ACHN (cell line): ENCODE data around the gene ACTN1.
"Not testable (repeated sequence)": the region's sequence is repeated elsewhere in the genome, so short reads cannot be mapped to it uniquely, and the experiment has no call there.

Experiments
- DNase-seq: peaks from one replicate; pipeline ENCODE4 v3.0.0-alpha.2; 2015
- in situ Hi-C: cut with HindIII; loops from 2 replicates; pipeline ENCODE4 v1.10.0; 2017; ENCODE audit warnings: low sequenced_read_pairs, low pct_ligation_motif_present, low pct_unique_long_range_greater_than_20kb

ACTN1 gene

DNA sequence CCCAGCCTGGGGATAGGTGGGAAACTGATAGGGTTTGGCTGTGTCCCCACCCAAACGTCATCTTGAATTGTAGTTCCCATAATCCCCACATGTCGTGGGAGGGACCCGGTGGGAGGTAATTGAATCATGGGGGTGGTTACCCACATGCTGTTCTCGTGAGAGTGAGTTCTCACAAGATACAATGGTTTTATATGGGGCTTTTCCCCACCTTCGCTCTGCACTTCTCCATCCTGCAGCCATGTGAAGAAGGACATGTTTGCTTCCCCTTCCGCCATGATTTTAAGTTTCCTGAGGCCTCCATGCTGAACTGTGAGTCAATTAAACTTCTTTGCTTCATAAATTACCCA is 5.9 kb downstream of the ACTN1 start:
- in situ Hi-C loops, DNase-seq: not testable (repeated sequence)

DNA sequence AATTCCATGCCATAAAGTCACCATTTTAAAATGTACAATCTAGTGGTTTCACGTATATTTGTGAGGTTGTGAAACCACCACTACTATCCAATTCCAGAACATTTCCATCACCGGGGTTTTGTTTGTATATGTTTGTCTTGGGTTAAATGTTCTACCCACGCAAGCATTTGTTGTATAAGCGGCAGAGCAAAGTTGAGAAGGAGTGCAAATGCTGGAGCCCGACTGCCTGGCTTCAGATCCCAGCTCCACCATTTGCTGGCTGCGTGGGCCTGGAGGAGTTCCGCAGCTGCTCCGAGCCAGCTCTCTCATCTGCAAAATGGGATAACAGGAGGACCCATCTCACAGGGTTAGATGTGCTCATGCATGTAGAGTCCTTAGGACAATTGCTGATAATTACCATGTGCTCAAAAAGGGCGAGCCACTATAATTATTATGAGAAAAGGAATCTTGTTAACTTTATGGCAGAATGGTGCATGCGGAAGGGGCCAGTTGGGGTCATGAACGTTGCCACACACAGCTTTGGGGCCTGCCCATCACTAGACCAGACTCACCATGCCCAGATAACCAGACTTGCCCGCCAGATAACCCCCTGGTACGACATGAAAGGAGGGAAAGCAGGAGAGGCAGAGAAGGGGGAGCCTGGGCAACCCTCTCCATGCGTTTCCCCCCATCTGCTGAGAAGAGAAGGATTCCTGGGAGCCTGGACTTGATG is 6.4 kb downstream of the ACTN1 start:
- in situ Hi-C loops = no loop called here
- no peak for DNase-seq

DNA sequence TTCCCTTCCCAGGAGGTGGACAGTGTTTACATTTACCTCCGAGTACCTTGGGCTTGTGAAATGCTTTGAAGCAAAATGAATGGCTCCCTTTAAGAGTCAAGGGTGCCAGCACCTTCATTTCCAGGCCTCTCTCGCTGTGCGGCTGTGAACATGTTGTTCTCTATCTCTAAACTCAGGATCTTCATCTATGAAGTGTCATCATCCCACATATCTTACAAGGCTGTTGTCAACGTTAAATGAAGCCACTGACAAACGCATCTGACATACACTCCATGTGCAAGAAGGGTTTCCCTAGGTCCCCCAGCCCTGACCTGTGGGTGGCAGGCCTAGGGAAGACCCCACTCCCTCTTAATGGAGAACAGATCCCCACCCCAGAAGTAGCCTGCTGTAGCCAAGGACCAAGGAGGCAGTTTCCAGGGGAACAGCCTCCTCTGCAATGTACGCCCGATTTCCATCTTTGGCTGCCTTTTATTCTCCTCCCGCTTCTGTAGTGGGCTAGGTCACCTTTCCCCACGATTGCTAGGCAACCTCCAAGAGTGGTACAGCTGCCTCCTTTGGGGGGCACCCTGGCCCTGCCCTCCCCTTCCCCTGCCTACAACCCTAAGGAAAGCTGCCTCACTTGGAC is 7.6 kb downstream of the ACTN1 start:
- DNase-seq = no peak

DNA sequence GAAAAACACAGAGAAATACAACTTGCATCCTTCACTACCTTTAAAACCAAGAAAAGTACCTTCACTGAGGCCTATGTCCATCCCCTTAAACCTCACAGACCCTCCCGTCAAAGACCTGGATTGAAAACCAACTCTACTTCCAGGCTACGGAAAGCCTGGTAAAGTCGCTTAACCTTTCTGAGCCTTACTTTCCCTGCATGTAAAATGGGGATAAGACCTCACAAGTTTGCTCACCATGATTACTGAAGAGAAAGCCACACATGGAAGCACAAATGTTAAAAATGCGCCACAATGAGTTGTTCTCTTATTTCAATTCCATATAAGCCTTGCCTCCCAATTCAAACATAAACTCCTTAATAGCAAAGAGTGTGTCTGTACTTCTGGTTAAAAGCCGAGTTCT is 8.4 kb downstream of the ACTN1 start:
- in situ Hi-C loops = no loop called here

More for the DNA sequence above, 7.6 kb downstream of the ACTN1 start:
- in situ Hi-C loops = no loop called here

DNA sequence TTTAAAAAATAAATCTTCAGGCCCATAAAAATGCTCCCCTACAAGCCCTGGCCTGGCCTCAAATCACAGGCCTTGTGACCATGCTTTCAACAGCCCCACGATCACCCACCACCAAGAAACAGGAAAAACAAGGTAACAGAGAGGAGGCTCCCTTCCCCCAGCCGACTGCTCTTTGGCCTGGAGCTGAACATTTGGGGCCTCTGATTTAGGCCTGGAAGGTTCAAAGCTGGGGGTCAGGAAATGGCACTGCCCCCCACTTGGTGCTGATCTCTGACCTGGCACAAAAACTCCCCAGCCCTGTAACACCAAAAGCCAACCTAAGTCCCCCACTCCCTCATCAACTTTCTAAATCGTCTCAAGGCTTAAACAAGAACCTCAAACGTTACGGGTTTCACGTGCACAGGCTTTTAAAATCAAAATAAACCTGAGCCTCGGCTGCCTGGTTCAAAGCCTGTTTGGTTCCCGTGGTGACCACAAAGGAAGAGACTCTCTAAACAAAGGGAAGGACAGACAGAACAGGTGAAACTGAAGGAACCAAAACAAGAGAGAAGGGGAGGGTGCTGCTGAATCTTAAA is 9.0 kb downstream of the ACTN1 start:
- no peak for DNase-seq
- in situ Hi-C loops = no loop called here

More for the DNA sequence above, 8.4 kb downstream of the ACTN1 start:
- no peak for DNase-seq

DNA sequence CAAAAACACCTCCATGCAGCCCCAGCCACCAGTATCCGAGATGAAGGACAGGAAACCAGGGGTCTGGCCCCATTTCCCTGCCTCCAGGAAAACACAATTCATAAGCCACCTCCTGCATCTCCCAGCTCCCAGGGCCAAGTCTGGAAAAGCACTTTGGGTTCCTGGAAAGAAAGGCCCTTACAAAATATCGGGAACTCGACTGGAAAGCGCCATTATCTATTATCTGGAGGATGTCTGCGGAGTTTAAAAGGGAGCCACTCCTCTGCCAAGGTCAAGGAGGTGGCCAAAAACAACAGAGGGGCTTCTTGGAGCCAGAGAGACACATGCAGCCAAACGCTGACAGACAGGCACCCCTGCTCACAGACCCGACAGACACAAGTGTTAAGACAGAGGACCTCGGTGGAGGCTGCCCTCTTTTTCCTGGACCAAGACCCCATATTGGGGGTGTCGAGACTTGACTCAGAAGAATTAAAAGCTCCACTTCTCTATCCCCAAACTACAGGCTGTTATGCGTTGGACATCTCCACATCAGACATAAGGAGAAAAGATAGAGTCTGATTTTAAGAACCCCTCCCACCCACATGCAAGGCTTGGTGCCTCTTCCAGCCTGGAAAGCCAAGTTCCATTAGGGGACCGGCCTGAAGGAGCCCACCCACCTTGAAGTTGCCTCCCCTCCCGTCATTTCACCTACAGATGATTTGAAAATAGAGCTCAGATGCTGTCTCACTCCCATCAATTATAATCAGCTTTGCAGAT is 9.6 kb downstream of the ACTN1 start:
- in situ Hi-C loops = no loop called here
- DNase-seq = no peak

DNA sequence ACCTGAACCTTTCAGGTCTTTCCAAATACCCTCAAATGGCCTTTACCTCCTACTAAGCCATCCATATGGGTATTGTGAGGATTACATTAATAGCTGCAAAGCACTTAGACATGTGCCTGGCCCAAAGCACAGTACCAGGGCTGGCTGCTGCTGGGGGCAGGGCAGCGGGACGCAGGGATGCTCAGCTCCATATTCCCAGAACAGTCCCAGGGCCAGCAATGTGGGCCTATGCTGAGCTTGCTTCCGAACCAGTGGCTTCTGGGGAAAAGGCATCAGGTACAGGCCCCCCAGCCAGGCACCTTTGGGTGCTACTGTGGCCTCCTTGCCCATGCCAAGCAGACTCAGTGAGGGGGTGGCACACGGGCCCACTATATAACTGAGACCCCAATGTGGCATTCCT is 10.4 kb downstream of the ACTN1 start:
- DNase-seq = no peak

DNA sequence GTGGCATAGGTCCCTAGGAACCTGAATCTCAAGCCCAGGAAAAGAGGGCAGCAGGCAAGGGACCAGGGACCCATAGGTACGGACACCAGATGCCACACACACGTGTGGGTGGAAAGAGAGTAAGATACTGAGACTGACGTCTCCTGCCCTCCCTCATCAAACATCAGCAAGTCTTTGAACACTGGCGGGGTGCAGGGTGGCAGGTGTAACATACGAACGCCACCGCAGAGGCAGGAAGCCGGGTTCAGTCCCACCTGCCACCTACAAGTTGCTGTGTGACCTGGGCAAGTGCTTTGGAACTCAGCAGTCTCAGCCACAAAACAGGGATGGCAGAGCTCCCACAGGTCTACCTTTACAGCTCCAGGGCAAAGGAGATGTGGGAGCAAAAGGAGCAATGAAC is 11.1 kb downstream of the ACTN1 start:
- in situ Hi-C loops = no loop called here
- no peak for DNase-seq

More for the DNA sequence above, 10.4 kb downstream of the ACTN1 start:
- in situ Hi-C loops = no loop called here

DNA sequence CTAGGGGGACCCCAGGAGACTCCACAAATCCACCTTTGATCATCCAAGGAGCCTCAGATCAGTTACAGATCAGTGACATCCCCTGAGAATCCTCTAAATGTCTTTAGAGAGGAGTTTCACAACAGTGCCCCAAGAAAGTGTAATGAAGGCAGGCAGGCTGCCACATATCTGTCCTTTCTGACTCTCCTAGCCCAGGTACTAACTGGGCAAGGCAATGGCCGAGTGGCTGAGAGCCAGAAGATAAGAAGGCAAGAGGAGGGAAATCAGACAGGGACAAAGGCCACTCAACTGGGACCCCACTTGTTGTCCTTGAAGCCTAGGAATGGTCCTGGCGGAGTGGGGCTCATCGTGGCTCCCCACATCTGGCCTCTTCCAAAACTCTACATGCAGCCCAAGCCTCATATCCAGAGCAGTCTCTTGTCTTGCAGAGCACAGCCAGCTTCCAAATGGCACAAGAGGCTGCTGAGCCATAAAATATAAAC is 11.6 kb downstream of the ACTN1 start:
- no peak for DNase-seq
- in situ Hi-C loops = no loop called here

DNA sequence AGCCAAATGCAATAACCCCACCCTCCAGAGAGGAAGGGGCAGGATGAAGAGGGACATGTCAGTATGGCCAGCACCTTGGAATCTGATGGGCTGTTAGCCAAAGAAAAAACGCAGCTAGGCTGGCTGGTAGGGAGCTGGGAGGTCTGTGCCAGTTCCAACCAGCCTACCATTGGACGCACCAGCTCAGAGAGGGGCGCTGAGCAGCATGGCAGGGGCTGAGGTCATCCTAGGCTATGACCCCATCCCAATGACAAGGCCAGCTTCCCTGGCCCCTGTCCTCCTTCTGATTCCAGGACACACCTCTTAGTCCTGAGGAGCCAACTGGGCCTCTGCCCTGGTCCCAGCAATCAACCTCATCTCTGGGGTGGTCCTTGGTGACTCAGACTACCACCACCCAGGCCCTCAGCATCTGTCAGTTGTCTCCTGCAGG is 12.2 kb downstream of the ACTN1 start:
- DNase-seq = no peak
- in situ Hi-C loops = no loop called here

DNA sequence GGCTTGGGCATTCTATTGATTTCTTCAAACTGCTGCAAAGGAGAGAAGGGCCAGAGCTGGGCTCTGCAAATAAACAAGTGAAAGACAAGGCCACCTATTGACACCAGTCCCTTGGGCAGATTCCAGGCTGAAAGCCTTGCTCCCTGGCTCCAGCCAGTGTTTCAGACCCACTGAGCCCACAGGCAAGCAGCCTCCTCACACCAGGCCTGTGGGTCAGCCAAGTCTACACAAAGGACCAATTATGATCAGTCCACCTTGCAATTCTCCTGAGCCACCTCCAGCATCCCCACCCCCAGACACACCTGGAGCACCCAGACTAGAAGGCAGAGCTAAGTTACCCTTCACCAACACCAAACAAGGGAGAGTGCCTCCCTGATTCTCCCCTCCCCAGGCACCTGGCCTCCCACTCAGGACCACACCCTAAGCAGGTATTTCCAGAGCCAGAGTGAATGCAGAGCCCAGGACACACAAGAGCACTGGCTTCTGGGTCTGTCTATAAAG is 13.8 kb downstream of the ACTN1 start:
- in situ Hi-C loops = no loop called here
- DNase-seq = no peak

DNA sequence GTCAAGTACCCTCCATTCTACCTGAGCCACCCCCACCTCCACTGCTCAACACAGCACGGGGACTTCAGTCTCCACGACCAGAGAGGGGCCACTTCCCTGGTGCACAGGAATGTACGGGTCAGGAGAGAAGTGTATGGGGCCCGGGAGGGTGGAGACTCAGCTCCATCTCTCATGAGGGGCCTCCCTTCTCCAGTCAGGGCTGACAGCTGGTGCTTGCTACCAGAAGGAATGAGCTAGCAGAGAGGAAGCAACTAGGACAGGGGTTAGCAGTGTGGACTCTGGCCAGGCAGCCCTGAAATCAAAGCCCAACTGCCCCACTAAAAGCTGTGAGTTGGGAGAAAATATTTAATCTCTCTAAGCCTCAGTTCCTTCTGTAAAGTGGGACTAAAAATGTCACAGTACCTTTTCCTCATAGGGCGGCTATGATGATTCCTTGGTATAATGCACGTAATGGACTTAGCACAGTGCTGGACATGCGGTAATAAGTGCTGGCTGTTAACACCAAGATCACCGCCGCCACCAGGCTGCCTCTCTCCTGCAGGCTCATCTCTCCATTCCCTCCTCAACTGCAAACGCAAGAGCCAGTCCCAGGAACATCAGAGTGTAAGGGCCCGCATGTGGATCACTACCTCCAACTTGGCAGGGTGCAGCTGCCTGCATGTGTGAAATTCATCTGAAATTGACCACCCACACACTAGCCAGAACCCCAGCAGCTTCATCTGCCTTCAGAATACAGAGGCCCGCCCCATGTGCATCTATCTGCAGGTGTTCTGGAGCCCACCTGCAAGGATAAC is 14.6 kb downstream of the ACTN1 start:
- in situ Hi-C loops = no loop called here
- DNase-seq = no peak

DNA sequence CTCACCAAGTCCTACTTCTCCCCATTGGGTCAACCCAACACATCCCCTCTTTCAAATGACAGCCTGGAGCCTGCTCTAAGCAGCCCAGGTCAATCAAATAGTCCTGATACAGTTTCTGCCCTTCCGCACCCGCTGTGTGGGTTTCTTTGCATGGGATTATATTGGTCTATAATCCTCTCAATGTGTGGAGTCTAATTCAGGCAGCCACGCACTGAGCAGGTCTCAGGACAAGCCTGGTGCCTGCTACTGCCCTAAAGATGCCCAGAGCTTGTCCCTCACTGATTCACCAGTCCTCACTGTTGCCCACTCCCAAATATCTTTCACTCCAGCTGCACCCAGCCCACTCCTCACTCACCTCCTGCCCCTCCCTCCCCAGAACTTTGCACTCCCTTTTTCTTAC is 16.4 kb downstream of the ACTN1 start:
- in situ Hi-C loops = no loop called here

DNA sequence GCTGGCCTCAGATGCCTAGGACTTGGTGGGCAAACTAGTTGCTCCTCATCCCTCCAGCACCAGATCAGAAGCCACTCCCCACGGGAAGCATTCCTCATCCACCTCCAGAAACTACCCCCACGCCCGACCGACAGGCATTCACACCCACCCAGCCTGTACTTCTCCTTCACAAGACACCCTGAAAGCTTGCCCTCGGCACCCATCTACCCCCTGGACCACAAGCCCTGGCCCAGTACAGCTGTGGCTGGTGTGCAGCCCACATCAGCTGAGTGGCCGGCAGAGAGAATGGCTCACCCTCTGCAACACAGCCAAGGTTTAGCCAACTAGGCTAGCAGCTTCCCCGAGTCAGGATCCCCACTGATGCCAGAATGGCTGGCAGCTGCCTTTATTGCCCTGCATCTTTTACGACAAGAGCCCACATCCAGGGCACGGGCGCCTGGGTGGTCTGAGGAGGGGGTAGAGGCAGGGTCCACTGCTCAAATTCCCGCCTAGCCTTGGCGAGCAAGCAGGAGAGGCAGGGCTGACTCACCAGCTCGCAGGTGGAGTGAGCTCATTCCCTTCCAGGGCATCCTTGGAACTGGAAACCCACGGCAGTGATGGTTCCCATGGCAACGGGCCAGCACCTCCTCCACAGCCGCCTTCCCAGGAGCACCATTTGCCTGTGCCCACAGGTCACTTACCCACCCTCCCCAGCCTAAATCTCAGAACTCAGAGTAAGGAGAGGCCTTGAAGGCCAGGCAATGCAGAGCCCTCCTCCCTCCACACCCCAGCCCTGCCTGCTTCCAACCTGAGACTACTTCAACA is 17.1 kb downstream of the ACTN1 start:
- in situ Hi-C loops = no loop called here
- DNase-seq = peak; percentile 45

More for the DNA sequence above, 16.4 kb downstream of the ACTN1 start:
- DNase-seq = no peak

DNA sequence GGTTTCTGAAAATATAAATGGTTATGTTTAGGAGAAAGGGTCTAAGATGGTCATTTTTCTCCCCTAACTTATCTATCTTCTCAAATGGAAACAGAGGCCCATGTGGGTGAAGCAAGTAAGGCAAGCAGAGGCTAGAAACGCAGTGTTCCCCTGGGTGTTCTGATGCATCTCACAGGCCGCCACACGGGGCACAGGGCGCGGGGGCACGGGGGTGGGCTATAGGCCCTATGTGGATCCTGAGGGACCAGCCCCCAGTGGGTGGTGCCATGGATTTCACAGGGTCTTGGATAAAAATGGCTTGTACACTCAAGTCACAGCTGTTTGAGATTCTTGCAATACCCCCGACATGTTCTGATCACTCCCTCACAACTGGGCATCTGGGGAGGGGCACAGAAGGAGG is 17.7 kb downstream of the ACTN1 start:
- in situ Hi-C loops = no loop called here
- DNase-seq = no peak

DNA sequence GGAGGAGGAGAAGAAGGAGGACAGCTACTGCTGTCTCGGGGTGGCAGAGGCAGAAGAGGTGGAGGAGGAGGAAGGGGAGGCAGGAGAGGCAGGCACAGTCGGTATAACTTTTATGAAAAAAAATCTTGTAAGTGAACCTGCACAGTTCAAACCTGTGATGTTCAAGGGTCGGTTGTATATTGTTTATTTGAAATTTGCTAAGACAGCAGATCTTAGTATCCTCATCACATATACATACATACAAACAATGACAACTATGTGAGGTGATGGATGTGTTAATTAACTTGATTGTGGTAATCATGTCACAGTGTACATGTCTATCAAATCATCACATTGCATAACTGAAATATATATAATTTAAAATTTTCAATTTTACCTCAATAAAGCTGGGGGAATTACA is 19.0 kb downstream of the ACTN1 start:
- in situ Hi-C loops = no loop called here
- DNase-seq = no peak

DNA sequence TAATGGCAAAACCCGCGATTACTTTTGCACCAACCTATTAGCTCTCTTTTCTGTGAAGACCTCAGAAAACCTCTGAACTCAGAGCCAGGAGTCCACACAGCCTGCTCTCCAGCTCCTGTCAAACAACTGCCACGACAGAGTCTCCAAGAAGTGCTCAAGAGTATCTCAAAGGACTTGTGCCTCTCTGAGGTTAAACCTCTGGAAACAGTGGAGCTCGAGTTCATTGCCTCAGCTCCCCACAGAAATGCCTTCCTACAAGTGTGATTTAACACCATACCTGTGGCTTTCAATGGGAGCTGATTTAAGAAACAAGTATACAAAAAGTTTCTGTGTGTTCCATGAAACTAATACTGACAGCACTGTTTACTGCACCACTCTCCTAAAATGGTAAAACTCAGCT is 20.1 kb downstream of the ACTN1 start:
- no peak for DNase-seq
- in situ Hi-C loops = no loop called here

DNA sequence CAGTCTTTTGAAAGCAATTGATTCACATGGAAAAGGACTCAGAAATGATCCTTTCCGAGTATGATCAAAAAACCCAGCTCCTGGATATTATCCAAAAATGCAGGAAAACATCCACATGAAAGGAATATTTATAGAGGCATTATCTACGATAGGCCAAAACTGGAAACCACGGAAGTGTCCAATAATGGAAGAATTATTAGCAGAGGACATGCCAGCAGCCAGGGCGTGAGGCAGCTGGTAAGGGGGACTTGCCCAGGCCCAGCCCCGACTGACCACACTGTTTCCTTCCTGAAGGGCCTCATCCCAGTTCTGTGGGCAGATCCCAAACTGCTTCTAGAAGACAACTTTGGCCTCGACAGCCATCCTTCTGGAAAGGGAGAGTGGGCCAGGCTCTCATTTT is 20.5 kb downstream of the ACTN1 start:
- in situ Hi-C loops = no loop called here
- no peak for DNase-seq
